HL-60 (cell line): ENCODE data around the gene CSE1L.
"Not testable (repeated sequence)": the region's sequence is repeated elsewhere in the genome, so short reads cannot be mapped to it uniquely, and the experiment has no call there.

Source experiments
- DNase-seq, 2 experiments: peaks; one replicate each; pipeline ENCODE4 v3.0.0-alpha.2; 2010 to 2020; ENCODE audit warnings: low read depth in 1 of 2, low spot score in 1 of 2
- H3K27ac ChIP-seq: fragments of 250-450 bp; sonication (Bioruptor Pico); replicated peaks from 2 replicates; pipeline ENCODE4 v1.5.1; 2020; ENCODE audit warnings: mild to moderate bottlenecking, moderate library complexity
- H3K27me3 ChIP-seq: fragments of 250-450 bp; sonication (Bioruptor Pico); 2 replicates; pipeline ENCODE4 v1.5.1; 2021; ENCODE audit warnings: mild to moderate bottlenecking, moderate library complexity; ENCODE audit not compliant: insufficient read depth, poor library complexity, severe bottlenecking
- H3K4me3 ChIP-seq: replicated peaks from 2 replicates; pipeline ENCODE4 v1.5.1; 2011; ENCODE audit warnings: mild to moderate bottlenecking, control low read depth, low read length; ENCODE audit not compliant: insufficient read depth
- CTCF ChIP-seq: IDR thresholded peaks from one replicate; pipeline ENCODE4 v1.5.1; 2011; ENCODE audit warnings: low read length, control low read depth, inconsistent platforms; ENCODE audit not compliant: insufficient read depth
- GABPA ChIP-seq: IDR thresholded peaks from 2 replicates; pipeline ENCODE4 v1.6.1; 2012; ENCODE audit warnings: low read depth
- POLR2AphosphoS5 ChIP-seq: IDR thresholded peaks from 2 replicates; pipeline ENCODE4 v1.6.1; 2012; ENCODE audit warnings: low read depth
- REST ChIP-seq: IDR thresholded peaks from 2 replicates; pipeline ENCODE4 v1.6.1; 2012; ENCODE audit warnings: low read depth; ENCODE audit not compliant: insufficient replicate concordance
- SPI1 ChIP-seq: IDR thresholded peaks from 2 replicates; pipeline ENCODE4 v1.6.1; 2012; ENCODE audit warnings: low read depth, mild to moderate bottlenecking, borderline replicate concordance

CSE1L gene

GRCh38 chr20:49082295-49082694 lies 36.2 kb downstream of the CSE1L start:
- not testable (repeated sequence) for H3K27me3 ChIP-seq, DNase-seq, H3K4me3 ChIP-seq, H3K27ac ChIP-seq

GRCh38 chr20:49091104-49091503 lies 45.0 kb downstream of the CSE1L start:
- Histone ChIP-seq H3K27me3 (no peaks in the 10 kb centered on the region), H3K27ac (no peak overlapping the region), H3K4me3 (no peak overlapping the region)
- no peak for DNase-seq
- TF ChIP-seq GABPA (no peak), CTCF (no peak), POLR2AphosphoS5 (no peak), REST (no peak), SPI1 (no peak)

- H3K27ac ChIP-seq = no peak overlapping the region
- H3K27me3 ChIP-seq = no peaks in the 10 kb centered on the region
- no peak for DNase-seq
- H3K4me3 ChIP-seq = no peak overlapping the region
- TF ChIP-seq SPI1 (no peak), REST (no peak), POLR2AphosphoS5 (no peak), GABPA (no peak), CTCF (no peak)
These were observed 45.6 kb downstream of the CSE1L start for GRCh38 chr20:49091762-49092161.

- Histone ChIP-seq H3K27ac (no peak overlapping the region), H3K27me3 (no peaks in the 10 kb centered on the region), H3K4me3 (no peak overlapping the region)
- TF ChIP-seq SPI1 (no peak), REST (no peak), GABPA (no peak), CTCF (no peak), POLR2AphosphoS5 (no peak)
- DNase-seq = no peak
These were observed 50.2 kb downstream of the CSE1L start for GRCh38 chr20:49096203-49096730.
